ENCODE data around the gene HDAC4. TPM values are rescaled to one million over a fixed set of nuclear protein-coding genes. Genes with fewer than 3 reads are reported as not detected.

HDAC4 gene
- total RNA-seq, 1 experiment from 2014 or later = 61.5 TPM

DNA sequence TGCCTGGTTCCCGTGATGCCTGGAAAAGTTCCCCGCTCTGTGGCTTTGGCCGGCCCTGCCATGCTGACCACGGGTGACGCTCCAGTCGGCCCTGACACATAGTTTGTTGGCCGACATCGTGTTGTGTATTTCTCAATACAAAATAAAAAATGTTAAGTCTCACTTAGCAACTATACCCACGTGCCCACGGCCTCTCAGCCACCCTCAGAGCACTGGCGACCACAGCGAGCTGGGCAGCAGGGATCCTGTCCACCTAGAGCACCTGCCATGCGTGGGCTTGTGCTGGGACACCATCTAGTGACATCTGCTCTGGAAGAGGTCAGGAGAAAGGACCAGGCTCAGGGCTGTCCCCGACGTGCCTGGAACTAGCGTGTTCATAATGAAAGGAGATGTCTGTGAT is 261.7 kb downstream of the HDAC4 start:
- H3K4me3 ChIP-seq = no peak overlapping the region
- intact Hi-C loops (cut with micrococcal nuclease; ENCODE audit: unreplicated experiment) = no loop called here
- CTCF ChIA-PET = no interaction called here

DNA sequence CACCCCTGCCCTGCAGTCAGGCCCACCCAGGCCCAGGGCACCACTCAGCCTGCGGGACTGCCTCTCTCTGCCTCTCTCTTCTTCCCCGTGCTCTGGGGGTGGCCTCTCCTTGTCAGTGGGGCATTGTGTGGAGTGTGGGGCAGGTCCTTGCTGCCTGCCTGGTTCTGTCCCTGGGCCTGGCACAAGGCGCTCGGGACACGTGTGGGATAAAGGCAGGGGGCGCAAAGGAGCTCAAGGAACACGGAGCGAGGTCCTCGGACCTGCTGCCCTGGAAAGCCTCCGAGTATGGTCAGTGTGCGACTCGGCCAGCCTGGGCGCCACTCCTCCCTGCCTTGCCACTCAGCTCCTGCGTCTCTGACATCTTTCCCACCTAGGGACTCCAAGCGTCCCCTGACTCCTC is 262.2 kb downstream of the HDAC4 start:
- Histone ChIP-seq H3K9me2 (ENCODE audit: insufficient read depth) (no peaks in the 10 kb centered on the region), H3K4me3 (no peak overlapping the region), H3F3A (ENCODE audit: insufficient read depth, low read depth) (no peaks in the 10 kb centered on the region; the same call in 1 of the 2 replicates), H3K9me3 (ENCODE audit: insufficient read depth, low read depth) (no peaks in the 10 kb centered on the region), H3K27me3 (ENCODE audit: insufficient read depth, low read depth) (no peaks in the 10 kb centered on the region), H3K79me2 (ENCODE audit: low read depth) (no peaks in the 10 kb centered on the region), H2AFZ (no peak overlapping the region), H3K4me1 (replicated peaks; ENCODE audit: insufficient read depth) (no peaks in the 10 kb centered on the region), H3K4me2 (no peak overlapping the region), H3K36me3 (ENCODE audit: low read depth) (0 out of 2 replicates have a peak, but pooled peaks cover 3% of the 10 kb centered on the region), H4K20me1 (ENCODE audit: insufficient read depth) (no peaks in the 10 kb centered on the region), H3K27ac (no peak overlapping the region)
- TF ChIP-seq, protein P1, sequence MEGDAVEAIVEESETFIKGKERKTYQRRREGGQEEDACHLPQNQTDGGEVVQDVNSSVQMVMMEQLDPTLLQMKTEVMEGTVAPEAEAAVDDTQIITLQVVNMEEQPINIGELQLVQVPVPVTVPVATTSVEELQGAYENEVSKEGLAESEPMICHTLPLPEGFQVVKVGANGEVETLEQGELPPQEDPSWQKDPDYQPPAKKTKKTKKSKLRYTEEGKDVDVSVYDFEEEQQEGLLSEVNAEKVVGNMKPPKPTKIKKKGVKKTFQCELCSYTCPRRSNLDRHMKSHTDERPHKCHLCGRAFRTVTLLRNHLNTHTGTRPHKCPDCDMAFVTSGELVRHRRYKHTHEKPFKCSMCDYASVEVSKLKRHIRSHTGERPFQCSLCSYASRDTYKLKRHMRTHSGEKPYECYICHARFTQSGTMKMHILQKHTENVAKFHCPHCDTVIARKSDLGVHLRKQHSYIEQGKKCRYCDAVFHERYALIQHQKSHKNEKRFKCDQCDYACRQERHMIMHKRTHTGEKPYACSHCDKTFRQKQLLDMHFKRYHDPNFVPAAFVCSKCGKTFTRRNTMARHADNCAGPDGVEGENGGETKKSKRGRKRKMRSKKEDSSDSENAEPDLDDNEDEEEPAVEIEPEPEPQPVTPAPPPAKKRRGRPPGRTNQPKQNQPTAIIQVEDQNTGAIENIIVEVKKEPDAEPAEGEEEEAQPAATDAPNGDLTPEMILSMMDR (conservative IDR thresholded peaks at IDR 0.05) = no peak
- no peak for TF ChIP-seq EZH2 (IDR thresholded peaks at IDR 0.05; ENCODE audit: low read depth)
- intact Hi-C loops (cut with micrococcal nuclease; ENCODE audit: unreplicated experiment) = no loop called here
- DNase-seq = no peak
- ChIA-PET CTCF (no interaction called here), POLR2A (ENCODE audit: unreplicated experiment) (no interaction called here)
- no TSS peak for BruUV-seq (replicated peaks)

More for the DNA sequence above, 261.7 kb downstream of the HDAC4 start:
- Histone ChIP-seq H3K4me2 (no peak overlapping the region), H3K4me1 (replicated peaks; ENCODE audit: insufficient read depth) (no peaks in the 10 kb centered on the region), H3K36me3 (ENCODE audit: low read depth) (no peaks in the 10 kb centered on the region), H3K27me3 (ENCODE audit: insufficient read depth, low read depth) (no peaks in the 10 kb centered on the region), H3K27ac (no peak overlapping the region), H3F3A (ENCODE audit: insufficient read depth, low read depth) (no peaks in the 10 kb centered on the region; the same call in 1 of the 2 replicates), H3K9me2 (ENCODE audit: insufficient read depth) (no peaks in the 10 kb centered on the region), H3K79me2 (ENCODE audit: low read depth) (no peaks in the 10 kb centered on the region), H4K20me1 (ENCODE audit: insufficient read depth) (no peaks in the 10 kb centered on the region), H2AFZ (no peak overlapping the region), H3K9me3 (ENCODE audit: insufficient read depth, low read depth) (no peaks in the 10 kb centered on the region)
- TF ChIP-seq, protein P1 (conservative IDR thresholded peaks at IDR 0.05) = no peak
- no peak for TF ChIP-seq EZH2 (IDR thresholded peaks at IDR 0.05; ENCODE audit: low read depth)
- no peak for DNase-seq
- BruUV-seq (replicated peaks) = no TSS peak
- POLR2A ChIA-PET (ENCODE audit: unreplicated experiment) = no interaction called here

DNA sequence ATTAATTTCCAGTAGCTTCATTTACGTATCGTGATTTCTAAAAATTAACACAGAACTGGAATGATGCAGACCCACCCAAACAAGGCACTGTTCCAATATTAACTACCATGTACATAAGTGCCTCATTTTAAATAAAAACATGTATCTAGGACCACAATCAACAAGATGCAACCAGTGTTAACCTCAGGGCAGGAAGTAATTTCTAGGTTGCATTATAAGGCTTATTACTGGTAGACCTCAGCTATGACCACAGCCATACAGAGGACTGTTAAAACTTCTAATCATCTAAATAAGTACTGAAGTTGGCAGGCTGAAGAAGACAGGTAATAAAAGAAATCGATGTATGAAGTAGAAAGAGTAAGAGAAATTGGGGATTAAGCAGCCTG is 262.9 kb downstream of the HDAC4 start:
- no peaks in the 10 kb centered on the region for H3K9me2 ChIP-seq (ENCODE audit: insufficient read depth)
- intact Hi-C loops (cut with micrococcal nuclease; ENCODE audit: unreplicated experiment) = no loop called here
- no peaks in the 10 kb centered on the region for H3K27me3 ChIP-seq (ENCODE audit: insufficient read depth, low read depth)
- no peak for DNase-seq
- 0 out of 2 replicates have a peak, but pooled peaks cover 3% of the 10 kb centered on the region for H3K36me3 ChIP-seq (ENCODE audit: low read depth)
- H3K27ac ChIP-seq = no peak overlapping the region
- H3K4me3 ChIP-seq = no peak overlapping the region
- H3K4me2 ChIP-seq = no peak overlapping the region
- TF ChIP-seq, protein P1 (conservative IDR thresholded peaks at IDR 0.05) = no peak
- TF ChIP-seq EZH2 (IDR thresholded peaks at IDR 0.05; ENCODE audit: low read depth) = no peak
- no peaks in the 10 kb centered on the region; the same call in 1 of the 2 replicates for H4K20me1 ChIP-seq (ENCODE audit: insufficient read depth)
- POLR2A ChIA-PET (ENCODE audit: unreplicated experiment) = no interaction called here
- no peaks in the 10 kb centered on the region for H3K9me3 ChIP-seq (ENCODE audit: insufficient read depth, low read depth)
- no peaks in the 10 kb centered on the region for H3K4me1 ChIP-seq (replicated peaks; ENCODE audit: insufficient read depth)
- no TSS peak for BruUV-seq (replicated peaks)
- H3F3A ChIP-seq (ENCODE audit: insufficient read depth, low read depth) = no peaks in the 10 kb centered on the region
- H3K79me2 ChIP-seq (ENCODE audit: low read depth) = no peaks in the 10 kb centered on the region
- no peak overlapping the region for H2AFZ ChIP-seq
- CTCF ChIA-PET = no interaction called here
